Measurements from ENCODE around the gene SMYD1. TPM values are rescaled to one million over a fixed set of nuclear protein-coding genes. Genes with fewer than 3 reads are reported as not detected.
A peak's percentile ranks its signal among the peaks of the same experiment; 100 is the strongest.
"Not testable (repeated sequence)": the region's sequence is repeated elsewhere in the genome, so short reads cannot be mapped to it uniquely, and the experiment has no call there.

Gene SMYD1
- total RNA-seq, result not detected
- not detected for polyA plus RNA-seq

GRCh38 chr2:88067598-88067997 is at the start of gene SMYD1:
Gene SMYD1 (plus strand): TSS chr2:88067825. CDS start chr2:88067865, 40 bp downstream.
- H3K36me3 Mint-ChIP-seq, result no peaks in the 10 kb centered on the region
- H3K9me3 ChIP-seq (ENCODE audit: control insufficient read depth in 1 of 2, low read length in 2 of 2), result no peaks in the 10 kb centered on the region
- CTCF ChIA-PET (ENCODE audit: partially characterized antibody), result no interaction called here
- H3K4me1 Mint-ChIP-seq, result no peaks in the 10 kb centered on the region
- no peaks in the 10 kb centered on the region for H3K36me3 ChIP-seq (ENCODE audit: insufficient read depth, low read length)
- no peaks in the 10 kb centered on the region for H3K27me3 Mint-ChIP-seq
- H3K27ac Mint-ChIP-seq, result peak within 1 kb of the TSS in 1 of 7 donors; percentile 46
- no peaks in the 10 kb centered on the region for H3K27me3 ChIP-seq (ENCODE audit: insufficient read depth, low read length)
- intact Hi-C loops (cut with micrococcal nuclease), result no loop called here
- POLR2A ChIA-PET (ENCODE audit: partially characterized antibody), result no interaction called here
- H3K27ac ChIP-seq (ENCODE audit: low read depth, low read length), result no peak within 1 kb of the TSS
- DNase-seq, result no peak
- H3K4me3 Mint-ChIP-seq, result no peak within 1 kb of the TSS
- H3K4me3 ChIP-seq (ENCODE audit: low read length in 2 of 2), result no peak within 1 kb of the TSS
- H3K4me1 ChIP-seq (ENCODE audit: insufficient read depth, low read length), result no peaks in the 10 kb centered on the region
- no peaks in the 10 kb centered on the region for H3K9me3 Mint-ChIP-seq

- DNase-seq; H3K27me3 Mint-ChIP-seq; CTCF ChIA-PET (ENCODE audit: partially characterized antibody); H3K9me3 ChIP-seq (ENCODE audit: control insufficient read depth in 1 of 2, low read length in 2 of 2); H3K4me3 ChIP-seq (ENCODE audit: low read length in 2 of 2); H3K36me3 Mint-ChIP-seq; intact Hi-C loops (cut with micrococcal nuclease); H3K36me3 ChIP-seq (ENCODE audit: insufficient read depth, low read length); H3K9me3 Mint-ChIP-seq; H3K27me3 ChIP-seq (ENCODE audit: insufficient read depth, low read length); H3K27ac ChIP-seq (ENCODE audit: low read depth, low read length): not testable (repeated sequence)
- peaks cover 12% of the 10 kb centered on the region for H3K4me1 ChIP-seq (ENCODE audit: insufficient read depth, low read length)
- Mint-ChIP-seq H3K27ac (peak overlapping the region in 2 of 7 donors; percentile 85 to 99), H3K4me1 (peaks cover 13 to 26% (median 19%) of the 10 kb centered on the region in 4 donors), H3K4me3 (peak overlapping the region in 5 of 8 donors; percentile 97 to 100 (median 99))
- POLR2A ChIA-PET (ENCODE audit: partially characterized antibody), result interaction anchor here (1.1 kb wide), 1 partner anchor 8 kb away, joined by 3 read pairs; no protein-coding TSS in a partner anchor
These were observed 49.4 kb upstream of the SMYD1 start for GRCh38 chr2:88018077-88018805.

GRCh38 chr2:88018909-88019308 is 48.7 kb upstream of the SMYD1 start:
- Histone ChIP-seq H3K27me3 (ENCODE audit: insufficient read depth, low read length) (no peaks in the 10 kb centered on the region), H3K9me3 (ENCODE audit: control insufficient read depth in 1 of 2, low read length in 2 of 2) (no peaks in the 10 kb centered on the region), H3K4me1 (ENCODE audit: insufficient read depth, low read length) (peaks cover 12% of the 10 kb centered on the region), H3K36me3 (ENCODE audit: insufficient read depth, low read length) (no peaks in the 10 kb centered on the region), H3K4me3 (ENCODE audit: low read length in 2 of 2) (no peak overlapping the region), H3K27ac (ENCODE audit: low read depth, low read length) (no peak overlapping the region)
- H3K4me3 Mint-ChIP-seq, result no peak overlapping the region
- no peaks in the 10 kb centered on the region for H3K9me3 Mint-ChIP-seq
- peak overlapping the region in 1 of 7 donors; percentile 11 for H3K27ac Mint-ChIP-seq
- ChIA-PET CTCF (ENCODE audit: partially characterized antibody) (no interaction called here), POLR2A (ENCODE audit: partially characterized antibody) (no interaction called here)
- intact Hi-C loops (cut with micrococcal nuclease), result no loop called here
- H3K4me1 Mint-ChIP-seq, result peaks cover 13 to 26% (median 19%) of the 10 kb centered on the region in 4 donors
- DNase-seq, result no peak
- peaks cover 0 to 6% of the 10 kb centered on the region in 2 donors for H3K36me3 Mint-ChIP-seq
- no peaks in the 10 kb centered on the region for H3K27me3 Mint-ChIP-seq

GRCh38 chr2:88019985-88020384 is 47.6 kb upstream of the SMYD1 start:
- CTCF ChIA-PET (ENCODE audit: partially characterized antibody), result interaction anchor here (1.3 kb wide), 1 partner anchor 40 kb away, joined by 4 read pairs; no protein-coding TSS in a partner anchor
- no peak overlapping the region for H3K27ac Mint-ChIP-seq
- intact Hi-C loops (cut with micrococcal nuclease), result no loop called here
- Histone ChIP-seq H3K4me3 (ENCODE audit: low read length in 2 of 2) (no peak overlapping the region), H3K4me1 (ENCODE audit: insufficient read depth, low read length) (peaks cover 12% of the 10 kb centered on the region), H3K27me3 (ENCODE audit: insufficient read depth, low read length) (no peaks in the 10 kb centered on the region), H3K36me3 (ENCODE audit: insufficient read depth, low read length) (no peaks in the 10 kb centered on the region), H3K9me3 (ENCODE audit: control insufficient read depth in 1 of 2, low read length in 2 of 2) (no peaks in the 10 kb centered on the region), H3K27ac (ENCODE audit: low read depth, low read length) (no peak overlapping the region)
- H3K4me3 Mint-ChIP-seq, result no peak overlapping the region
- DNase-seq, result no peak
- no peaks in the 10 kb centered on the region for H3K9me3 Mint-ChIP-seq
- no peaks in the 10 kb centered on the region for H3K27me3 Mint-ChIP-seq
- POLR2A ChIA-PET (ENCODE audit: partially characterized antibody), result no interaction called here
- peaks cover 11 to 21% (median 15%) of the 10 kb centered on the region in 4 donors for H3K4me1 Mint-ChIP-seq
- H3K36me3 Mint-ChIP-seq, result peaks cover 0 to 6% of the 10 kb centered on the region in 2 donors

DNA sequence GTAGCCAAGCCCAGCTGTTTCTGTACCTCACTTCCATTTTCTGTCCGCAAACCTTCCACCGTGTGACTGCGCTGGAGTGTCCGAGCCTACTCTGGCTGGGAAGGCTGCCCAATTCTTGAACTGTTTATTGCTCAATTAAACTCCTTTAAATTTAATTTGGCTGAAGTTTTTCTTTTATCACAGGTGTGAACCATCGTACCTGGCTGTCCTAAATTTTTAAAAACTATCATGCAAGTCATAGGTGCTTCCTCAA is 45.0 kb upstream of the SMYD1 start:
- peaks cover 2 to 7% of the 10 kb centered on the region in 2 donors for H3K36me3 Mint-ChIP-seq

DNA sequence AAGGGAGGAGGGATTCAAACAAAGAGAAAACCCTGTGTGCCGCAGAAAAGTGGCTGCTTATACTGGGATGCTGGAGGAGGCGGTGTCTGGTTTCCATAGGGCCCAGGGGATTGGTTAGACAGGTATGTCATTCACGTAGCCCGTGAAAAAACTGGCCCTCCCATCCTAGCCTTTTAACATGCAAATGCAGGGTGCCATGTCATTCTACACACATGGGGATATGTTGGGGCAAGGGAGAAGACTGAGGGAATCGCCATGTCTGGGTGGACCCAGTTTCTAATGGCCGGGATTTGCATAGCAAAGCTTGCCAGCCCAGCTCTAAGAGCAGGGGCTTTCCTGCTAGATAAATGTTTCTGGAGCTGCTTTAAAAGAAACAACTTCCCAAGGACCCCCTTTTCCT is 43.1 kb upstream of the SMYD1 start:
- peaks cover 20 to 23% of the 10 kb centered on the region in 2 donors for H3K36me3 Mint-ChIP-seq
- intact Hi-C loops (cut with micrococcal nuclease), result no loop called here
- Histone ChIP-seq H3K27me3 (ENCODE audit: insufficient read depth, low read length) (no peaks in the 10 kb centered on the region), H3K4me1 (ENCODE audit: insufficient read depth, low read length) (no peaks in the 10 kb centered on the region), H3K27ac (ENCODE audit: low read depth, low read length) (no peak overlapping the region), H3K4me3 (ENCODE audit: low read length in 2 of 2) (no peak overlapping the region), H3K36me3 (ENCODE audit: insufficient read depth, low read length) (peaks cover 11% of the 10 kb centered on the region), H3K9me3 (ENCODE audit: control insufficient read depth in 1 of 2, low read length in 2 of 2) (no peaks in the 10 kb centered on the region)
- peaks cover 0 to 6% (median 1%) of the 10 kb centered on the region in 4 donors for H3K4me1 Mint-ChIP-seq
- H3K27ac Mint-ChIP-seq, result no peak overlapping the region
- peaks cover 0 to 2% (median 0%) of the 10 kb centered on the region in 8 donors for H3K9me3 Mint-ChIP-seq
- no peak overlapping the region for H3K4me3 Mint-ChIP-seq
- CTCF ChIA-PET (ENCODE audit: partially characterized antibody), result interaction anchor here (0.9 kb wide), 1 partner anchor 36 kb away, joined by 3 read pairs; no protein-coding TSS in a partner anchor
- DNase-seq, result no peak
- no peaks in the 10 kb centered on the region for H3K27me3 Mint-ChIP-seq
- POLR2A ChIA-PET (ENCODE audit: partially characterized antibody), result no interaction called here

More for the DNA sequence above, 45.0 kb upstream of the SMYD1 start:
- POLR2A ChIA-PET (ENCODE audit: partially characterized antibody), result no interaction called here
- Mint-ChIP-seq H3K4me1 (peaks cover 0 to 3% (median 2%) of the 10 kb centered on the region in 4 donors), H3K9me3 (no peaks in the 10 kb centered on the region), H3K27ac (no peak overlapping the region), H3K27me3 (no peaks in the 10 kb centered on the region), H3K4me3 (no peak overlapping the region)
- Histone ChIP-seq H3K27ac (ENCODE audit: low read depth, low read length) (no peak overlapping the region), H3K36me3 (ENCODE audit: insufficient read depth, low read length) (peaks cover 4% of the 10 kb centered on the region), H3K27me3 (ENCODE audit: insufficient read depth, low read length) (no peaks in the 10 kb centered on the region), H3K4me1 (ENCODE audit: insufficient read depth, low read length) (peaks cover 2% of the 10 kb centered on the region), H3K9me3 (ENCODE audit: control insufficient read depth in 1 of 2, low read length in 2 of 2) (no peaks in the 10 kb centered on the region), H3K4me3 (ENCODE audit: low read length in 2 of 2) (no peak overlapping the region)
- intact Hi-C loops (cut with micrococcal nuclease), result no loop called here
- CTCF ChIA-PET (ENCODE audit: partially characterized antibody), result interaction anchor here (1.1 to 1.4 kb wide), 2 partner anchors 21 to 38 kb away, joined by 3 to 6 read pairs; no protein-coding TSS in a partner anchor
- no peak for DNase-seq

DNA sequence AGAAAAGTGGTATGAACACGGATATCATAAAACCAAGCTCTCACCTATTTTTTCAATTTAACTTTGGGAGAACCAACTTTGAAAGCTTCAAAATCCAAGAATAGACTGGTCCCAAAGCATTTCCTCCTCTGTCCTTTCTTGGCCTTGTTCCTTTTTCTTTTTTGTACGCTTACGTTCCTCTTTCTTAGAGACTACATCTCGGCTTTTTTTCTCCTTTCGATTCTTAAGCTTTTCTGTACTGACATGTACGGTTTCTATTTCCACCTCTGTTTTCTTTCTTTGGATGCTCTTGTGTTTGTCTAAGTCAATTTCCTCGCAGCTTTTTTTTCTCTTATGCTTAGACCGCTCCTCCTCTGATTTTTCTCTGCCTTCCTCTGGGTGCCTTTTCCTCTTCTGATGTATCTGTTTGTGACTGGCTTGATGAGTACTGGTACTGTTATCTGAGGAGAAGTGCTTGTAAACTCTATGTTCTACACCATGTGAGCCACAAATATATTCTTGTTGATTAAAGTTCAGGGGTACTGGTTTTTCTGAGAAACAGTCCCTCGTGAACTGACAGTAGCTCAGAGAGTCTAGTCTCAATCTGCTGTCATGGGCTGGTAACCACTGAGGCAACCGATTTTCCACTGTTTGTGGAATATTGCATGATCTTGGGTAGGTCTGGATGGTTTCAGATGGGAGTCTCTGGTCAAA is 39.8 kb upstream of the SMYD1 start:
- H3K27me3 ChIP-seq (ENCODE audit: insufficient read depth, low read length), result no peaks in the 10 kb centered on the region
- peaks cover 19% of the 10 kb centered on the region for H3K36me3 ChIP-seq (ENCODE audit: insufficient read depth, low read length)
- POLR2A ChIA-PET (ENCODE audit: partially characterized antibody), result interaction anchor here (1.2 kb wide), 1 partner anchor 9 kb away, joined by 7 read pairs; no protein-coding TSS in a partner anchor
- peak overlapping the region in 1 of 8 donors; percentile 38 for H3K4me3 Mint-ChIP-seq
- intact Hi-C loops (cut with micrococcal nuclease), result no loop called here
- no peak overlapping the region for H3K27ac ChIP-seq (ENCODE audit: low read depth, low read length)
- no peaks in the 10 kb centered on the region for H3K4me1 ChIP-seq (ENCODE audit: insufficient read depth, low read length)
- peaks cover 0 to 2% (median 0%) of the 10 kb centered on the region in 8 donors for H3K9me3 Mint-ChIP-seq
- H3K9me3 ChIP-seq (ENCODE audit: control insufficient read depth in 1 of 2, low read length in 2 of 2), result no peaks in the 10 kb centered on the region
- no peaks in the 10 kb centered on the region for H3K27me3 Mint-ChIP-seq
- peaks cover 31 to 32% of the 10 kb centered on the region in 2 donors for H3K36me3 Mint-ChIP-seq
- no peak for DNase-seq
- peaks cover 0 to 6% (median 2%) of the 10 kb centered on the region in 4 donors for H3K4me1 Mint-ChIP-seq
- CTCF ChIA-PET (ENCODE audit: partially characterized antibody), result interaction anchor here (1.1 kb wide), 1 partner anchor 33 kb away, joined by 4 read pairs; no protein-coding TSS in a partner anchor
- H3K4me3 ChIP-seq (ENCODE audit: low read length in 2 of 2), result no peak overlapping the region
- H3K27ac Mint-ChIP-seq, result peak overlapping the region in 3 of 7 donors; percentile 8 to 26 (median 17)
